GM19240 (cell line): ENCODE measurements around the gene AGFG1.
A peak's percentile ranks its signal among the peaks of the same experiment; 100 is the strongest.

Source experiments
- DNase-seq: peaks from one replicate; pipeline ENCODE4 v3.0.0; 2011; ENCODE audit warnings: low spot score; ENCODE audit not compliant: insufficient read length

The AGFG1 gene

GRCh38 chr2:227461811-227462461 lies 10.0 kb upstream of the AGFG1 start:
- DNase-seq = no peak

- no peak for DNase-seq
These were observed 9.4 kb upstream of the AGFG1 start for GRCh38 chr2:227462462-227462951.

- no peak for DNase-seq
These were observed 8.7 kb upstream of the AGFG1 start for GRCh38 chr2:227462972-227463931.

GRCh38 chr2:227464361-227464760 lies 7.6 kb upstream of the AGFG1 start:
- no peak for DNase-seq

- DNase-seq = no peak
These were observed 7.1 kb upstream of the AGFG1 start for GRCh38 chr2:227464851-227465250.

GRCh38 chr2:227466887-227467600 lies 4.9 kb upstream of the AGFG1 start:
- DNase-seq = no peak

GRCh38 chr2:227471412-227471811 lies 544 bp upstream of the AGFG1 start:
- no peak for DNase-seq

GRCh38 chr2:227472265-227473121 lies 537 bp downstream of the AGFG1 start:
- DNase-seq = peak; percentile 45

GRCh38 chr2:227473122-227473461 lies 1.1 kb downstream of the AGFG1 start:
- DNase-seq = no peak

GRCh38 chr2:227473806-227474205 lies 1.9 kb downstream of the AGFG1 start:
- DNase-seq = no peak

- no peak for DNase-seq
These were observed 2.5 kb downstream of the AGFG1 start for GRCh38 chr2:227474410-227474809.

- no peak for DNase-seq
These were observed 5.3 kb downstream of the AGFG1 start for GRCh38 chr2:227477291-227477690.

- no peak for DNase-seq
These were observed 8.0 kb downstream of the AGFG1 start for GRCh38 chr2:227479865-227480475.

GRCh38 chr2:227480528-227480927 lies 8.6 kb downstream of the AGFG1 start:
- DNase-seq = no peak

- no peak for DNase-seq
These were observed 10.8 kb downstream of the AGFG1 start for GRCh38 chr2:227482638-227483340.

- no peak for DNase-seq
These were observed 13.5 kb downstream of the AGFG1 start for GRCh38 chr2:227485429-227485828.

GRCh38 chr2:227486688-227487087 lies 14.7 kb downstream of the AGFG1 start:
- DNase-seq = no peak

- DNase-seq = no peak
These were observed 16.1 kb downstream of the AGFG1 start for GRCh38 chr2:227488045-227488444.

- no peak for DNase-seq
These were observed 19.4 kb downstream of the AGFG1 start for GRCh38 chr2:227491386-227491785.

- DNase-seq = no peak
These were observed 21.6 kb downstream of the AGFG1 start for GRCh38 chr2:227493524-227493923.
